Suprapubic skin (tissue), 4 donors: ENCODE measurements around the gene TSHZ2. TPM values are rescaled to one million over a fixed set of nuclear protein-coding genes. Genes with fewer than 3 reads are reported as not detected.

Source experiments
- DNase-seq, 2 donors: peaks; one replicate each; pipeline ENCODE4 v3.0.0-alpha.2; 2019; ENCODE audit warnings: low spot score in 2 of 2
- H3K27ac ChIP-seq: fragments of 200-600 bp; sonication (generic); one replicate; pipeline ENCODE4 v1.5.1; 2019
- H3K27me3 ChIP-seq: fragments of 200-600 bp; sonication (generic); one replicate; pipeline ENCODE4 v1.5.1; 2019
- H3K36me3 ChIP-seq: fragments of 200-600 bp; sonication (generic); one replicate; pipeline ENCODE4 v1.5.1; 2019
- H3K4me1 ChIP-seq: fragments of 200-600 bp; sonication (generic); one replicate; pipeline ENCODE4 v1.5.1; 2019
- H3K4me3 ChIP-seq: fragments of 200-600 bp; sonication (generic); one replicate; pipeline ENCODE4 v1.5.1; 2019; ENCODE audit warnings: mild to moderate bottlenecking
- H3K9me3 ChIP-seq: fragments of 200-600 bp; sonication (generic); one replicate; pipeline ENCODE4 v1.5.1; 2019
- CTCF ChIP-seq, 2 donors: fragments of 200-600 bp in 1 of 2; fragments of 450-650 bp in 1 of 2; sonication (generic) in 1 of 2; IDR thresholded peaks; one replicate each; pipeline ENCODE4 v1.5.1; 2016 to 2019; ENCODE audit warnings: antibody characterized with exemption in 2 of 2, mild to moderate bottlenecking in 1 of 2, moderate library complexity in 1 of 2
- EP300 ChIP-seq: sonication (generic); formaldehyde crosslinking; IDR thresholded peaks from one replicate; pipeline ENCODE4 v1.6.1; 2017; ENCODE audit warnings: antibody characterized with exemption
- POLR2A ChIP-seq, 2 donors: fragments of 450-650 bp; IDR thresholded peaks; one replicate each; pipeline ENCODE4 v1.6.1; 2017; ENCODE audit warnings: antibody characterized with exemption in 2 of 2, mild to moderate bottlenecking in 2 of 2, moderate library complexity in 2 of 2
- POLR2AphosphoS5 ChIP-seq, 3 donors: sonication (generic); formaldehyde crosslinking; IDR thresholded peaks; one replicate each; pipeline ENCODE4 v1.6.1; 2017; ENCODE audit warnings: antibody characterized with exemption in 3 of 3
- WGBS: methylation state at CpG from one replicate; pipeline ENCODE4 v1.1.5; 2018; 5-methylcytosine and 5-hydroxymethylcytosine counted together
- total RNA-seq, 4 donors: library from RNA; depleted of rRNA; stranded (reverse); fragments of >200 nt; gene quantifications; one replicate each; pipeline ENCODE4 v1.1.0, GENCODE V29; 2016

The TSHZ2 gene
- total RNA-seq, 4 donors from 2014 or later = 10.2 to 24.7 (median 19.2) TPM

GRCh38 chr20:53040693-53041589 is 68.8 kb downstream of the TSHZ2 start:
- TF ChIP-seq EP300 (no peak), POLR2A (IDR thresholded peaks at IDR 0.05) (no peak), CTCF (IDR thresholded peaks at IDR 0.05) (no peak), POLR2AphosphoS5 (IDR thresholded peaks at IDR 0.05) (no peak)
- peak overlapping the region; percentile 3 for H3K4me3 ChIP-seq
- 36% methylated on average over 14 of the region's 14 CpGs for WGBS
- H3K27ac ChIP-seq = peak overlapping the region; percentile 42
- H3K9me3 ChIP-seq = no peaks in the 10 kb centered on the region
- H3K4me1 ChIP-seq = peaks cover 21% of the 10 kb centered on the region
- peak in 1 of 2 donors; percentile 74 for DNase-seq
- no peaks in the 10 kb centered on the region for H3K27me3 ChIP-seq
- no peaks in the 10 kb centered on the region for H3K36me3 ChIP-seq

GRCh38 chr20:53042521-53042920 is 70.4 kb downstream of the TSHZ2 start:
- Histone ChIP-seq H3K36me3 (no peaks in the 10 kb centered on the region), H3K27ac (no peak overlapping the region), H3K9me3 (no peaks in the 10 kb centered on the region), H3K4me3 (no peak overlapping the region), H3K27me3 (no peaks in the 10 kb centered on the region), H3K4me1 (peaks cover 21% of the 10 kb centered on the region)
- DNase-seq = no peak
- WGBS = 67% methylated on average over 3 of the region's 3 CpGs
- TF ChIP-seq POLR2A (IDR thresholded peaks at IDR 0.05) = no peak
- no peak for TF ChIP-seq EP300
- no peak for TF ChIP-seq POLR2AphosphoS5 (IDR thresholded peaks at IDR 0.05)
- no peak for TF ChIP-seq CTCF (IDR thresholded peaks at IDR 0.05)

- no peak for TF ChIP-seq CTCF (IDR thresholded peaks at IDR 0.05)
- TF ChIP-seq EP300 = no peak
- no peak for TF ChIP-seq POLR2A (IDR thresholded peaks at IDR 0.05)
- TF ChIP-seq POLR2AphosphoS5 (IDR thresholded peaks at IDR 0.05) = no peak
- no peak overlapping the region for H3K4me3 ChIP-seq
- no peak for DNase-seq
- H3K9me3 ChIP-seq = no peaks in the 10 kb centered on the region
- H3K36me3 ChIP-seq = no peaks in the 10 kb centered on the region
- no peaks in the 10 kb centered on the region for H3K27me3 ChIP-seq
- peaks cover 21% of the 10 kb centered on the region for H3K4me1 ChIP-seq
- 97% methylated on average over 5 of the region's 5 CpGs for WGBS
- H3K27ac ChIP-seq = no peak overlapping the region
These were observed 72.1 kb downstream of the TSHZ2 start for GRCh38 chr20:53044296-53044695.

GRCh38 chr20:53045941-53046340 is 73.8 kb downstream of the TSHZ2 start:
- DNase-seq = no peak
- Histone ChIP-seq H3K9me3 (no peaks in the 10 kb centered on the region), H3K4me1 (peaks cover 15% of the 10 kb centered on the region), H3K27ac (no peak overlapping the region), H3K4me3 (no peak overlapping the region), H3K27me3 (no peaks in the 10 kb centered on the region), H3K36me3 (no peaks in the 10 kb centered on the region)
- no peak for TF ChIP-seq CTCF (IDR thresholded peaks at IDR 0.05)
- TF ChIP-seq POLR2A (IDR thresholded peaks at IDR 0.05) = no peak
- TF ChIP-seq EP300 = no peak
- TF ChIP-seq POLR2AphosphoS5 (IDR thresholded peaks at IDR 0.05) = no peak
- 79% methylated on average over 7 of the region's 7 CpGs for WGBS

GRCh38 chr20:53047203-53047602 is 75.0 kb downstream of the TSHZ2 start:
- no peak for DNase-seq
- H3K4me1 ChIP-seq = peaks cover 6% of the 10 kb centered on the region
- no peaks in the 10 kb centered on the region for H3K36me3 ChIP-seq
- 98% methylated on average over 2 of the region's 2 CpGs for WGBS
- H3K27me3 ChIP-seq = no peaks in the 10 kb centered on the region
- no peak for TF ChIP-seq POLR2AphosphoS5 (IDR thresholded peaks at IDR 0.05)
- no peak for TF ChIP-seq CTCF (IDR thresholded peaks at IDR 0.05)
- no peak for TF ChIP-seq EP300
- TF ChIP-seq POLR2A (IDR thresholded peaks at IDR 0.05) = no peak
- no peaks in the 10 kb centered on the region for H3K9me3 ChIP-seq
- H3K4me3 ChIP-seq = no peak overlapping the region
- no peak overlapping the region for H3K27ac ChIP-seq
